Left kidney (tissue), 8 donors: Measurements from ENCODE around the gene GLIPR1L2. TPM values are rescaled to one million over a fixed set of nuclear protein-coding genes. Genes with fewer than 3 reads are reported as not detected.
"Not testable (repeated sequence)": the region's sequence is repeated elsewhere in the genome, so short reads cannot be mapped to it uniquely, and the experiment has no call there.

Experiments
- DNase-seq: peaks from one replicate; pipeline ENCODE4 v3.0.0-alpha.2; 2013
- long read RNA-seq, 8 donors: transcript quantifications; one replicate each; lab custom pipeline, GENCODE V29; 2026
- polyA plus RNA-seq: library from polyadenylated mRNA; unstranded; fragments of 120-200 nt; gene quantifications from one replicate; pipeline ENCODE4 v1.2.1, GENCODE V29; 2013; ENCODE audit not compliant: insufficient read length

Gene GLIPR1L2
- polyA plus RNA-seq, result 2.6 TPM
- long read RNA-seq, donor 1, result 0 reads
- long read RNA-seq, donor 2, partial matches to known transcripts, result 0 of 1 reads
- long read RNA-seq, donor 2, other reads (novel, unspliced or antisense), result 0 of 1 reads
- long read RNA-seq, donor 3, result 0 reads
- long read RNA-seq, donor 4, result 0 reads
- long read RNA-seq, donor 5, partial matches to known transcripts, result 0 of 2 reads
- long read RNA-seq, donor 5, other reads (novel, unspliced or antisense), result 0 of 2 reads
- long read RNA-seq, donor 6, partial matches to known transcripts, result 0 of 1 reads
- long read RNA-seq, donor 6, other reads (novel, unspliced or antisense), result 0 of 1 reads
- long read RNA-seq, donor 7, partial matches to known transcripts, result 0 of 3 reads
- long read RNA-seq, donor 7, other reads (novel, unspliced or antisense), result 0 of 3 reads
- long read RNA-seq, donor 8, partial matches to known transcripts, result 0 of 1 reads
- long read RNA-seq, donor 8, other reads (novel, unspliced or antisense), result 0 of 1 reads

DNA sequence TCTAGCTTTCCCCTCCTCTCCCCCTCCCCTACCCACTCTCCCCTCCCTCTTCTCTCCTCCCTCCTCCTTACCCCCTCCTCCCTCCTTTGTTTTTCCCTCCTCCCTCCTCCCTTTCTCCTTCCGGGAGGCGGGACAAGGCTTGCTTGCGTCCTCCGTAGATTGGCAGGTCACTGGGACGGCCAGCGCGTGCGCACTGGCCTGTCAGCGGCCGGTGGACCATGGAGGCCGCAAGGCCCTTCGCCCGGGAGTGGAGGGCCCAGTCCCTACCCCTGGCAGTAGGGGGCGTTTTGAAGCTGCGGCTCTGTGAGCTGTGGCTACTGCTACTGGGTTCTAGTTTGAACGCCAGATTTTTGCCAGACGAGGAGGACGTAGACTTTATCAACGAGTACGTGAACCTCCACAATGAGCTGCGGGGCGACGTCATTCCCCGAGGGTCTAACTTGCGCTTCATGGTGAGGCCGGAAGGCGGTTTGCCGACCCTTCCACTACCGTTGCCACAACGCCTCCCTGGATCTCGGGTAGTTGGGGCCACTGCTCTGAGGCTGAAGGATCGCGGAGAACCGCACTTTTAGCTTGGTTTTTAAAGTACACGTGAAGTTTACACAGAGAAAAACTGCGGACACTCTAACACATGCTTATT is at the start of gene GLIPR1L2:
GLIPR1L2 (plus strand) TSS at position 191 of the 640 bp plus-strand sequence; CDS start at position 219, 28 bp downstream.
- DNase-seq, result peak; percentile 96

DNA sequence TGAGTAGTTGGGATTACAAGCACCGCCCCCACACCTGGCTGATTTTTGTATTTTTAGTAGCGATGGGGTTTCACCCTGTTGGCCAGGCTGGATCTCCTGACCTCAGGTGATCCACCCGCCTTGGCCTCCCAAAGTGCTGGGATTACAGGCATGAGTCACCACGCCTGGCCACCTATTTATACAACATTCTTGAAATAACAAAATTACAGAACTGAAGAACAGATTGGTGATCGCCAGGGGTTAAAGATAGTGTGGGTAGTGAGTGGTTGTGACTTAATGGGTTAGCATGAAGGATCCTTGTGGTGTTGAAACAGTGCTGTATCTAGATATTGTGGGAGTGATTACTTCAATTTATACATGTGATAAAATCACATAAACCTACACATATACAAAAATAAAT is 49.0 kb upstream of the GLIPR1L2 start:
- DNase-seq, result no peak

DNA sequence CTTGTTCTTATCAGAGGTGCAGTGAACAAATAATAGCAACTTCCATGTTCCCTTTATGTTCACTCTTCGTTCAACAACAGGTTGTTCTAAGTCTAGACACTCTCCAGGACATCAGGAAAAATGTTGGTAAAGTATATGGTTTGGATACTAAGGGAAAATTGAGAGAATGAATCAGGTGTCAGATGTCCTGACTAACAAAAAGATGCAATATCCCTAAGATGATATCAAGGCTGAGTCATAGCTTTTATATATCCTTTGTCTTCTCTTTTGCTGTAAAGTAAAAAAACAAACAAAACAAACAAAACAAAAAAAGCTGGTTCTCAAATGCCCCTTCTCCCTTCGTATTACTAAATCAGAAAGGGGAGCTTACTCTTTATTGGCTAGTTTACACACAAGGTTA is 45.4 kb upstream of the GLIPR1L2 start:
- DNase-seq, result no peak

DNA sequence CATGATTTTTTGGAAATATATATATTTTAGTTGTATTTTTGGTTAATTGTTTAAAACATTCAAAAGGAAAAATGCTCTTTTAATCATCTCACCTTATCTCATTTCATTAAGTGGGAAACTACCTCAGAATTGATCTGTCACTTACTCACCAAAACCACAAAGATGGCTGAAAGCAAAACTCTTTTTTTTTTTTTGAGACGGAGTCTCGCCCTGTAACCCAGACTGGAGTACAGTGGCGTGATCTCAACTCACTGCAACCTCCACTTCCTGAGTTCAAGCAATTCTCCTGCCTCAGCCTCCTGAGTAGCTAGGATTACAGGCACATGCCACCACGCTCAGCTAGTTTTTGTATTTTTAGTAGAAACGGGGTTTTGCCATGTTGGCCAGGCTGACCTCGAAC is 44.7 kb upstream of the GLIPR1L2 start:
- not testable (repeated sequence) for DNase-seq

DNA sequence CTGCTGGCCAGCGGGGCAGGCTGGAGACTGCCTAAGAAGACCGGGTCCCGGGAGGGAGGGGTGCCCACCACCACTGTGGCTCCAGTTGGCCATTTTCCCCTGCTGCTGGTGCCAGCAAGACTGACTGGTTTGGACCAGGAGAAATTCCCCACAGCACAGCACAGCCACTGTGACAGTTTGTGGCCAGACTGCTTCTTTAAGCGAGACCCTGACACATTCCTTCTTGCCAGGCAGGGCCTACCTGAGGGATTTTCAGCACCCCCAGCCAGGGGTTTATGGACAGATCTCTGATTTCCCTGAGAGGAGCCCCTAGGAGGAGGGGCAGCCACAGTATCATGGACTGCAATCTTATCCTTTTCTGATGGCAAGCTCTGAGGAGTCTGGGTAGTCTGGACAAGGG is 40.9 kb upstream of the GLIPR1L2 start:
- DNase-seq, result no peak

DNA sequence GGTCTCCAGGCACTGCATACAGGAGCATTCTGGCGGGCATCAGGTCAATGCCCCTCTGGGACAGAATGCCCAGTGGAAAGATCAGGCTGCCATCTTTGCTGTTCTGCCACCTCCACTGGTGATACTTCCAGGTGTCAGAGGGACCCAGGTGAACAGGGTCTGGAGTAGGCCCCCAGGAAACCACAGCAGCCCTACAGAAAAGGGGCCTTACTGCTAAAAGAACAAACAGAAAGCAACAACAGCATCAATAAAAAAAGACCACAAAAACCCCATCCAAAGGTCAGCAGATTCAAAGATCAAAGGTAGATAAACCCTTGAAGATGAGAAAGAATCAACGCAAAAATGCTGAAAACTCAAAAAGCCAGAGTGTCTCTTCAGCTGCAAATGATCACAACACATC is 40.5 kb upstream of the GLIPR1L2 start:
- no peak for DNase-seq

DNA sequence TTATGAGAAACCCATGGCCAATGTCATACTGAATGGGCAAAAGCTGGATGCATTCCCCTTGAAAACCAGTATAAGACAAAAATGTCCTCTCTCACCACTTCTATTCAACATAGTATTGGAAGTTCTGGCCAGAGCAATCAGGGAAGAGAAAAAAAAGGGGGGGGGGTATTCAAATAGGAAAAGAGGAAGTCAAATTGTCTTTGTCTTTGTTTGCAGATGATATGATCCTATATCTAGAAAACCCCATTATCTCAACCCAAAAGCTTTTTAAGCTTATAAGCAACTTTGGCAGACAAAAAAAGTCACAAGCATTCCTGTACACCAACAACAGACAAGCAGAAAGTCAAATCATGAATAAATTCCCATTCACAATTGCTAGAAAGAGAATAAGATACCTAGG is 36.9 kb upstream of the GLIPR1L2 start:
- DNase-seq, result no peak

DNA sequence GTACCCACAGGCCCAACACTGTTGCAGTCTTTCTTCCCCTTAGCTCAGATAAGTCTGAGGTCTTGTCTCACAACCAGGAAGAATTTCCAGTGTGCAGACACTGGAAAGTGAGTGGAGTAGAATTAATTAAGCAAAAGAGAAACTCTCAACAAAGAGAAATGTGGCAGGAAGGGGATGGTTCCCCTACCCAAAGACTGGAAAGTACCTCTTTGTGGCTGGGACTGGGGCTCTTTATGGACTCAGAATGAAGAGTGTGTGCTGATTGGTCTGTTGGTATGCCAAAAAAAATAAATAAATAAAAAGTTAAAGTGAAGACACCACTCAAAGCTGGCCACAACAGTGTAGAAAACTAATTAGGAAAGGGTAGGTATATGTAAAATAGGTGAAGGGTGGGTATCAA is 30.0 kb upstream of the GLIPR1L2 start:
- no peak for DNase-seq

DNA sequence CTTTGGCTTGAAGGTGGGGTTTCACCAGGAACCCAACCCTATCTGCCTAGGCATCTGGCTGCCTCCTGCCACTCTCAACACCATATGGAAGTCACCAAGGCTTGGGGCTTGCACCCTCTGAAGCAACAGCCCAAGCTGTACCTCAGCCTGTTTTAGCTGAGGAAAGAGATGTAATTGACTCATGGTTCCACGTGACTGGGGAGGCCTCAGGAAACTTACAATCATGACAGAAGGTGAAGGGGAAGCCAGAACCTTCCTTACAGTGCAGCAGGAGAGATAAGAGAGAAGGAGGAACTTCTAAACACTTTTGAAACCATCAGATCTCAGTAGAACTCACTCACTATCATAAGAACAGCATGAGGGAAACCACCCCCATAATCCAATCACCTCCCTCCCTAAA is 29.5 kb upstream of the GLIPR1L2 start:
- DNase-seq, result no peak

DNA sequence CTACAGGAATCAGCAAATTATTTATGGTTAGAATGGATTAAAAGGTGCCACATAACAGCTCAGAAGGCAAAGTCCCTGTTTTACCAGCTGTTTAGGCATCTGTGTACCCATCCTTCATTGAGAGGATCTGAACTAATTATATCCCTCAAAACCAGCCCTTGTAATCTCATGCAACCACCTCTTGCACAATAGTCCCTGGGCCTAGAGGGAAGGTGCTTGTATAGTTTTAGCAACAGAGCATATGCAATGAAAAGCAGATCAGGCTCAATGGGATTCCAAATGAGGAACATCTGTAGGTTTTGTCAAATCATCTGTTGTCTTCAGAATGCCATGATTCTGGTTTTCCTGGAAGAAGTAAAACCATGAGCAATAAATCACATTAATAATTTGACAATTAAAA is 26.0 kb upstream of the GLIPR1L2 start:
- no peak for DNase-seq

DNA sequence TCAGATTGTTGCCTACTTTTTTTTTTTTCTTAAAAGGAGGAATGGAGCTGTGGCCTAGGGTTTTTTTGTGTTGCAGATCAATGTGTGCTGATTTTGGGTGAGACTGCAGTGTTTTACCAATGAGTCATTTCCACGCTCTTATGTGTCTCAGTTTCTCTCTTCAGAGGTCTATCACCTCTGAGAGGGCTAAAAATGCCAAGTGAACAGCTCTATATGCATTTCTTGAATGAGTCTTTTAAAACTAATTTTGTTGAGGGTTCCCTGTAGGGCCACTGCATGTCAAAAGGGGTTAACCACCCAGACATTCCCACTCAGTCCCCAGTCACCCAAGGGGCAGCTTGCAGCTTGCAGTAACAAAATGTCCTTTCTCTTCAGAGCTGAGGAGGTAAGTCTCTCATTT is 24.3 kb upstream of the GLIPR1L2 start:
- no peak for DNase-seq

DNA sequence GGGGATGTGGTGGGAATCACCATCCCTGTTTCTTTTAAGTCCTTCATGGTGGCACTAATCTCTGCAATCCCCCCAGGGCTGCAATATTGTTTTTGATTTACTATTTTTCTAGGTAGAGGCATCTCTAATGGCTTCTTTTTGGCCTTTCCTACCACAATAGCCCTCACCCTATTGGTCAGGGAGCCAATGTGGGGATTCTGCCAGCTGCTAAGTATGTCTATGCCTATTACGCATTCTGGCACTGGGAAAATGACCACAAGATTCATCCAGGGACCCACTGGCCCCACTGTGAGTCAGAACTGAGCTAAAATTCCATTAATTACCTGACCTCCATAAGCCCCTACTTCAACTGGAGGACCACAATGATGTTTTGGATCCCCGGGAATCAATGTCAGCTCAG is 15.9 kb upstream of the GLIPR1L2 start:
- no peak for DNase-seq

DNA sequence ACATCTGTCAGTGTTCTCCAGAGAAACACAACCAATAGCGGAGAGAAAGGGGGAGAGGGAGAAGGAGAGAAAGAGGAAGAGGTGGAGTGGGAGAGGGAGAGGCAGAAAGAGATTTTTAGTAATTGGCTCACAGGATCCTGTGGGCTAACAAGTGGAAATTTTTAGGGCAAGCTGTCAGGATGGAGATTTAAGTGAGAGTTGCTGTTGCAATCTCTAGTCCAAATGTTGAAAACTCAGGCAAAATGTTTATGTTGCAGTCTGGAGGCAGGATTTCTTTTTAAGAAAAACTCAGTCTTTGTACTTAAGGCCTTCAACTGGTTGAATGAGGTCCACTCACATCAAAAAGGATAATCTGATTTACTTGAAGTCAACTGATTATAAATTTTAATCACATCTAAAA is 12.5 kb upstream of the GLIPR1L2 start:
- DNase-seq, result no peak

DNA sequence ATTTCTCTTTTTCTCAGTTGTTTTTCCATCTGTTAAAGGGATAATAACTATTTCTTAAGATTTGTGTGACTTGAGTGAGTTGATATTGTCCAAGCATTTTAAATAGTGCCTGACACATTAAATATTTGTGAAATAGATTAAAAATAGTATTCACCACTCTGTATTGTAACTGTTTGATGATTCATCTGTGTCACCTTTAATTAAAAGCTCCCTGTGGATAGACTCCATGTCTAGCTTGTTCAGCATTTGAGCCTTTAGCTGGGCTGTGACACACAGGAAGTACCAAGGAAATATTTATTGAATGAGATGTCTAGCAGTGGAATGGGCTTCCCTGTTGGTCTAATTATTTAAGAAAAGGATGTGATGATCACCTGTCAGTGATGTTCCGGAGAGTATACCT is 1.8 kb upstream of the GLIPR1L2 start:
- no peak for DNase-seq

DNA sequence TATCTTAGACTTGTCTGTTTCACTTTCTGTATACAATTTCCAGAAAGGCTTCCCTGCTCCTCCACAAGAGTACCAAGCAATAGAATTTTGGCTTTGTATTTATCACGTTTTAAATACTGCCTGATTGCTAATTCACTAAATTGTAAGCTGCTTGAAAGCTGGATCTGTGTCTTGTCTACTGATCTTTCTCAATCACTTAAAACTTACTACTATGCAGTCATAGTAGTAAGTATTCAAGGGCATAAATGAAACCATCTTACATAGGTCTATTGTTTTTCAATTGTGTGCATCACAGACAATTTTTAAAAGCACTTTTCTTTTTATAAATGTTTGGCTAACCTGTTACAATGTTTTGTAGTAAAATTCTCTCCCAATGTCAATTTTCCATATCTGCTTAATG is 1.2 kb upstream of the GLIPR1L2 start:
- DNase-seq, result no peak

DNA sequence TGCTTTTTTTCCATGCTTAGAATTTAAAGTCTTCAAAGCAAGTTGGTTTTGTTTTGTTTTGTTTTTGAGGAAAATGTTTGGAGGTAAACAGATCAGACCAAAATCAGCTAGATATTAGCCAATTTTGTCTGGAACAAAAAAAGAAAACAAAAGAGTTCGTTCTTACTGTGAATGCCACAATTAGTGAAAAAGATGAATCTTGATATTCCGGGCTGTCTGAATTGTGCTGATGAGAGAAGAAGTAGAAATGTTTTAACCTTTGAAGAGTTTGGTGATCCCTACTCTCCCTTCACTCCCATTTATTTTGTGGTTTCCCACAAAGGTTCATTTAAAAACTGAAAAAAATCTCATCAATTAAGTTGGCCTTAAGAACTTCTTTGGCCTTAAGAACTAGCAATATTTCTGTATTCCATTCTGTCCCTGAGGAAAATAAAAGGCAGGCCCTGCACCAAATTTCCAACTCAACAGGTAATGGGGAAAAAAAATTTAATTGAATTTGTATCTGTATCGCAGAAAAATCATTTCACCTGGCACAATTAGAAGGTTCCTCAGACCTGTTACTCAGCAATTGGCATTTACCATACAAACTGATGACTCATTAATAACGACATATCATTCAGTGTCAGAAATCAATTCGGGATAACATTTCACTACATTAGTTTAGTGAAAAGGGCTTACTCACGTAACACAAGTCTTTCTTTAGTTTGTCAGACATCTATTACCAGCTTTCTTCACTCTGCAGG is 562 bp upstream of the GLIPR1L2 start:
- no peak for DNase-seq

DNA sequence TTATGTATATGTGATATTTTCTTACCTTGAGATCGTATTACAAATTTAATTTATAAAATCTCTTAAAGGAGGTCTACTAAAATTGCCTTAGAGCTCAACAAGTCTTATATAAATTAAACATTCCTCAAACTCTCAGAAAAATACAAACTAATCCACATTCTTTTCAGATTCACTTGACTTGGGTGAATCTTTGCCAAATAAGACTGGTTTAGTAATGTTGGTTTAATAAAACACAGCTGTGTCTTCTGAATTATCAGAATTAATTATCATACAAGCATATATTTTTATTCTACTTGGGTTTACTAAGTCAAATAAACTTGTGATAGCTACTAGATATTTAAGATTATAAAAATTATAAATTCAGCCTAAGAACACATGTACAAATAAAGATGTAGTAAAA is 13.3 kb downstream of the GLIPR1L2 start:
- DNase-seq, result no peak

DNA sequence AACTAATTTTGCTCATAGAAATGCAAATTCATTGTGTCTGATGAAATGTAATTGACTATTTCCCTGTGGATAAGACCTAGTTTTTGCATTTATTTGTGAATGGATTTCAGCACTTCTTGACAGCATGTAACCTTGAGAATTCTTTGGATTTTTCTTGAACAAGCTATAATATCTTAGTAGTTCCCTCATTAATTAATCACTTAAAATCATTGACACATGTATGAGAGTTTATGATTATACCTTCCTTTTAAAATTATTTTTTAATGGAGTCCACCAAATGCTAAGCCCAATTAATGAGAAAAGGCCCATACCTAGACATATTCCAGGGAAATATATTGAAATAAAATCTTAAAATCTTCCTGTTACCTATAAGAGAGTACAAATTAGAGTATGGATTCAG is 16.8 kb downstream of the GLIPR1L2 start:
- no peak for DNase-seq

DNA sequence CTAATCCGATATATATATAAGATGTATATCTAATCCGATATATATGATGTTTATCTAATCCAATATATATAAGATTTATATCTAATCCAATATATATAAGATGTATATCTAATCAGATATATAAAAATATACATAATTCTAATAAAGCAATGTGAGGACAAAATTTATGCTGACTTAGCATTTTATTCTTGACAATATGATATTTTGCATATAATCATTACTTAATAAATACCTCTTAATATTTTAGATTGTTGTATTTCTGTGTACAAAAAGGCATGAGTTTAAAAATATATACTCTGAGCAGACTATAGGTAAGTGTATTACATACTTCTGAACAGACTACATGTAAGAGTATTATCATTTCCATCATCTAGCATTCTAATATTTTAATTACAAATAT is 18.9 kb downstream of the GLIPR1L2 start:
- no peak for DNase-seq

DNA sequence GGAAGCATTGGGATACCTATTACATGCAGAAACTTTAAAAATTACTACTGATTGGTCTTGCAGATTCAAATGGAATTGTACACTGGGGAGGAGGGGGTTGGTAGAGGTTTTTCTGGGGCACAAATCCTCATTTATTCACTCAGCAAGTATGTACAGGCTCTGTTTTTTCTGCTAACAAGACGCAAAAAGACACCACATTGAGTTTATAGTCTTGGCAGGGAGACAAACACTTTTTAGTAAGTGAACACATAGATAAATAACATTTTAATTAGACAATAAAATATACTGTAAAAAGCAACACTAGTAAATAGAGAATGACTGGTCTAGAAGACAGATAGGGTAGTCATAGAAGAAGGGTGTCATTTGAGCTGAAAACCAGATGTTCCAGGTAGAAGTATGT is 23.8 kb downstream of the GLIPR1L2 start:
- DNase-seq, result peak; percentile 17

DNA sequence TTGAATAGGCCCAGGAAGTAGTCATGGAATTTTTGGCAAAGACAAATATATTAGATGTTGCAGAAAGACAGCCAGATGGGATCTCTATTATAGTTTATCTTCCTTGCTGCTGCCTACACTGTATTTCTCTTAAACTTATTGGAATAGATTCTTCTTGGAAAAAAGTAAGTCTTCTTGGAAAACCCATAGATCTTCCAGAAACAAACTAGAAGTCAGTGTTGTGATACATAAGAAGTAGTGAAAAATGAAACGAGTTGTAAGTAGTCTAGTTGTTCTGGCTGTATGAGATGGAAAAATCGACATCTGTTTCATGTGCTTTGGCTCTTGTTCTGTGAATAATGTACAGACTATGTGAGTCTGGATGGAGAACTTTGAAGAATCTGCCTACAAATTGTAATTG is 29.0 kb downstream of the GLIPR1L2 start:
- DNase-seq, result no peak

DNA sequence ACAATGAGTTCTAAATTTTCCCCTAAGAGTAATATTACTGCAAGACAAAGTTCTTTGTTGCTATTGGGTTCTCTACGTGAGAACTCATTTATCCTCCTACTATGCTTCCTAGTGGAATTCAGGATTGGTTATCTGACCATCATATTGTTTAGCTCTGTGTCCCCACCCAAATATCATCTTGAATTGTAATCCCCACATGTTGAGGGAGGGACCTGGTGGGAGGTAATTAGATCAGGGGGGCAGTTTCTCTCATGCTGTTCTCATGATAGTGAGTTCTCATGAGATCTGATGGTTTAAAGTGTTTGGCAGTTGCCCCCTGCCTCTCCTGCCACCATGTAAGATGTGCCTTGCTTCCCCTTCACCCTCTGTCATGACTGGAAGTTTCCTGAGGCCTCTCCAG is 36.6 kb downstream of the GLIPR1L2 start:
- no peak for DNase-seq

DNA sequence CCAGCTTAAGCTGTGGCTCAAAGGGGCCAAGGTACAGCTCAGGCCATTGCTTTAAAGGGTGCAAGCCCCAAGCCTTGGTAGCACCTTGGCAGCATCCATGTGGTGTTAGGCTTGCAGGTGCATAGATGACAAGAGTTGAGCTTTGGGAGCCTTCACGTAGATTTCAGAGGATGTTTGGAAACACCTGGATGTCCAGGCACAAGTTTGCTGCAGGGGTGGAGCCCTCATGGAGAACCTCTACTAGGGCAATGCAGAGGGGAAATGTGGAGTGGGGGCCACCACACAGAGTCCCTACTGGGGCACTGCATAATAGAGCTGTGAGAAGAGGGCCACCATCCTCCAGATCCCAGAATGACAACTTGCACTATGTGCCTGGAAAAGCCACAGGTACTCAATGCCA is 37.9 kb downstream of the GLIPR1L2 start:
- DNase-seq, result no peak
